ENCODE data around the gene DIAPH1.
A peak's percentile ranks its signal among the peaks of the same experiment; 100 is the strongest.

Gene DIAPH1

DNA sequence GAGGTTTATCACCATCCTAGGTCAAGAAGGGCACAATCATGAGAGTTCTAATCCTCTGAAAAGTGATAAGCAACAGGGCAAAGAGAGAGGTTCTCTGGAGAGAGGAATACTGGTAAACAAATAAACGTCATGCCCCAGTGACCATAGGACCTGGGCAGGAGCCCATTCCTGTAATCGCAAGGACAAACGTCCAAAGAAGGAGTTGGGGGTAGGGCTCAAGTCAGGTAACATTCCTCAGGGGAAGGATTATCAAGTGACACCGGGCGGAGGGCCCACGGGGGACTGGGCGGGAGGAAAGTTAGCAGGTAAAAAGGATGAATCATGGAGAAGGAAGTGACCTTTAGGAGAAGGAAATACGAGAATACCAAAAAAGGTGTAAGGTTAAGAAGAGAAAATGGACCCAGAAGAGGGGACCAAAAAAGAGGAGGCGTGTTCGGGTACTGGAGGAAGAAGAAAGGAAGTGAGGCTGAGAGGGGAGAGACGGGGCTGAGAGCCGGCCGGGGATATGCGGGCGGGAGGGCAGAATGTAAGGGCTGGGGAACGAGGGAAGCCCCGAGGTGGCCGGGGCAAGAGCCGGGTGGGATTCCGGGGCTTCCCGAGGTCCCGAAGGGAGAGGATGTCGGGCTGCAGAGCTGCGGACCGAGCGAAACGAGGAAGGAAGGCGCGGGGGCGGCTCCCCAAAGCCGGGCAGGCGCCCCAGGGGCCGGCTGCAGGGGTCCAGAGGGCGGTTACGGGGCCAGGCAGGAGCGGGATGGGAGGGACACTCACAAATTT is 583 bp downstream of the DIAPH1 start (continued):
- no peak for TF ChIP-seq ZNF221 (tag by site-specific recombination; IDR thresholded peaks at IDR 0.05; ENCODE audit: borderline replicate concordance)
- 0 out of 2 replicates have a peak, but pooled peaks have one; percentile 35 for TF ChIP-seq OSR2 (tag by site-specific recombination; IDR thresholded peaks at IDR 0.05)
- TF ChIP-seq, protein P1, sequence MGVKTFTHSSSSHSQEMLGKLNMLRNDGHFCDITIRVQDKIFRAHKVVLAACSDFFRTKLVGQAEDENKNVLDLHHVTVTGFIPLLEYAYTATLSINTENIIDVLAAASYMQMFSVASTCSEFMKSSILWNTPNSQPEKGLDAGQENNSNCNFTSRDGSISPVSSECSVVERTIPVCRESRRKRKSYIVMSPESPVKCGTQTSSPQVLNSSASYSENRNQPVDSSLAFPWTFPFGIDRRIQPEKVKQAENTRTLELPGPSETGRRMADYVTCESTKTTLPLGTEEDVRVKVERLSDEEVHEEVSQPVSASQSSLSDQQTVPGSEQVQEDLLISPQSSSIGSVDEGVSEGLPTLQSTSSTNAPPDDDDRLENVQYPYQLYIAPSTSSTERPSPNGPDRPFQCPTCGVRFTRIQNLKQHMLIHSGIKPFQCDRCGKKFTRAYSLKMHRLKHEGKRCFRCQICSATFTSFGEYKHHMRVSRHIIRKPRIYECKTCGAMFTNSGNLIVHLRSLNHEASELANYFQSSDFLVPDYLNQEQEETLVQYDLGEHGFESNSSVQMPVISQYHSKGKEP (tag by site-specific recombination; IDR thresholded peaks at IDR 0.05), result no peak
- 0 out of 2 replicates have a peak, but pooled peaks have one; percentile 18 for TF ChIP-seq ZNF157 (tag by site-specific recombination; IDR thresholded peaks at IDR 0.05)
- TF ChIP-seq HOXA7 (CRISPR knock-in tag; IDR thresholded peaks at IDR 0.05; ENCODE audit: borderline replicate concordance), result no peak
- TF ChIP-seq, protein P2, sequence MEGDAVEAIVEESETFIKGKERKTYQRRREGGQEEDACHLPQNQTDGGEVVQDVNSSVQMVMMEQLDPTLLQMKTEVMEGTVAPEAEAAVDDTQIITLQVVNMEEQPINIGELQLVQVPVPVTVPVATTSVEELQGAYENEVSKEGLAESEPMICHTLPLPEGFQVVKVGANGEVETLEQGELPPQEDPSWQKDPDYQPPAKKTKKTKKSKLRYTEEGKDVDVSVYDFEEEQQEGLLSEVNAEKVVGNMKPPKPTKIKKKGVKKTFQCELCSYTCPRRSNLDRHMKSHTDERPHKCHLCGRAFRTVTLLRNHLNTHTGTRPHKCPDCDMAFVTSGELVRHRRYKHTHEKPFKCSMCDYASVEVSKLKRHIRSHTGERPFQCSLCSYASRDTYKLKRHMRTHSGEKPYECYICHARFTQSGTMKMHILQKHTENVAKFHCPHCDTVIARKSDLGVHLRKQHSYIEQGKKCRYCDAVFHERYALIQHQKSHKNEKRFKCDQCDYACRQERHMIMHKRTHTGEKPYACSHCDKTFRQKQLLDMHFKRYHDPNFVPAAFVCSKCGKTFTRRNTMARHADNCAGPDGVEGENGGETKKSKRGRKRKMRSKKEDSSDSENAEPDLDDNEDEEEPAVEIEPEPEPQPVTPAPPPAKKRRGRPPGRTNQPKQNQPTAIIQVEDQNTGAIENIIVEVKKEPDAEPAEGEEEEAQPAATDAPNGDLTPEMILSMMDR (tag by site-specific recombination; IDR thresholded peaks at IDR 0.05), result no peak
- TF ChIP-seq, protein P3, sequence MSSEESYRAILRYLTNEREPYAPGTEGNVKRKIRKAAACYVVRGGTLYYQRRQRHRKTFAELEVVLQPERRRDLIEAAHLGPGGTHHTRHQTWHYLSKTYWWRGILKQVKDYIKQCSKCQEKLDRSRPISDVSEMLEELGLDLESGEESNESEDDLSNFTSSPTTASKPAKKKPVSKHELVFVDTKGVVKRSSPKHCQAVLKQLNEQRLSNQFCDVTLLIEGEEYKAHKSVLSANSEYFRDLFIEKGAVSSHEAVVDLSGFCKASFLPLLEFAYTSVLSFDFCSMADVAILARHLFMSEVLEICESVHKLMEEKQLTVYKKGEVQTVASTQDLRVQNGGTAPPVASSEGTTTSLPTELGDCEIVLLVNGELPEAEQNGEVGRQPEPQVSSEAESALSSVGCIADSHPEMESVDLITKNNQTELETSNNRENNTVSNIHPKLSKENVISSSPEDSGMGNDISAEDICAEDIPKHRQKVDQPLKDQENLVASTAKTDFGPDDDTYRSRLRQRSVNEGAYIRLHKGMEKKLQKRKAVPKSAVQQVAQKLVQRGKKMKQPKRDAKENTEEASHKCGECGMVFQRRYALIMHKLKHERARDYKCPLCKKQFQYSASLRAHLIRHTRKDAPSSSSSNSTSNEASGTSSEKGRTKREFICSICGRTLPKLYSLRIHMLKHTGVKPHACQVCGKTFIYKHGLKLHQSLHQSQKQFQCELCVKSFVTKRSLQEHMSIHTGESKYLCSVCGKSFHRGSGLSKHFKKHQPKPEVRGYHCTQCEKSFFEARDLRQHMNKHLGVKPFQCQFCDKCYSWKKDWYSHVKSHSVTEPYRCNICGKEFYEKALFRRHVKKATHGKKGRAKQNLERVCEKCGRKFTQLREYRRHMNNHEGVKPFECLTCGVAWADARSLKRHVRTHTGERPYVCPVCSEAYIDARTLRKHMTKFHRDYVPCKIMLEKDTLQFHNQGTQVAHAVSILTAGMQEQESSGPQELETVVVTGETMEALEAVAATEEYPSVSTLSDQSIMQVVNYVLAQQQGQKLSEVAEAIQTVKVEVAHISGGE (tag by site-specific recombination; conservative IDR thresholded peaks at IDR 0.05; ENCODE audit: low read depth), result peak; percentile 98
- no peak for TF ChIP-seq KLF9 (tag by site-specific recombination; IDR thresholded peaks at IDR 0.05; ENCODE audit: low read depth)
- peak; percentile 78; the same call in 1 of the 2 replicates for TF ChIP-seq ZFP37 (tag by site-specific recombination; IDR thresholded peaks at IDR 0.05)
- TF ChIP-seq SCRT2 (tag by site-specific recombination; IDR thresholded peaks at IDR 0.05), result peak; percentile 91
- TF ChIP-seq, protein P4, sequence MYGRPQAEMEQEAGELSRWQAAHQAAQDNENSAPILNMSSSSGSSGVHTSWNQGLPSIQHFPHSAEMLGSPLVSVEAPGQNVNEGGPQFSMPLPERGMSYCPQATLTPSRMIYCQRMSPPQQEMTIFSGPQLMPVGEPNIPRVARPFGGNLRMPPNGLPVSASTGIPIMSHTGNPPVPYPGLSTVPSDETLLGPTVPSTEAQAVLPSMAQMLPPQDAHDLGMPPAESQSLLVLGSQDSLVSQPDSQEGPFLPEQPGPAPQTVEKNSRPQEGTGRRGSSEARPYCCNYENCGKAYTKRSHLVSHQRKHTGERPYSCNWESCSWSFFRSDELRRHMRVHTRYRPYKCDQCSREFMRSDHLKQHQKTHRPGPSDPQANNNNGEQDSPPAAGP (tag by site-specific recombination; IDR thresholded peaks at IDR 0.05), result no peak
- TF ChIP-seq ZNF658 (tag by site-specific recombination; IDR thresholded peaks at IDR 0.05), result no peak
- TF ChIP-seq ZNF629 (tag by site-specific recombination; IDR thresholded peaks at IDR 0.05), result 0 out of 2 replicates have a peak, but pooled peaks have one; percentile 55
- no peak for TF ChIP-seq ZNF830 (tag by site-specific recombination; IDR thresholded peaks at IDR 0.05; ENCODE audit: low read depth)
- TF ChIP-seq BCL11B (tag by site-specific recombination; IDR thresholded peaks at IDR 0.05; ENCODE audit: low read depth), result no peak
- TF ChIP-seq, protein P5, sequence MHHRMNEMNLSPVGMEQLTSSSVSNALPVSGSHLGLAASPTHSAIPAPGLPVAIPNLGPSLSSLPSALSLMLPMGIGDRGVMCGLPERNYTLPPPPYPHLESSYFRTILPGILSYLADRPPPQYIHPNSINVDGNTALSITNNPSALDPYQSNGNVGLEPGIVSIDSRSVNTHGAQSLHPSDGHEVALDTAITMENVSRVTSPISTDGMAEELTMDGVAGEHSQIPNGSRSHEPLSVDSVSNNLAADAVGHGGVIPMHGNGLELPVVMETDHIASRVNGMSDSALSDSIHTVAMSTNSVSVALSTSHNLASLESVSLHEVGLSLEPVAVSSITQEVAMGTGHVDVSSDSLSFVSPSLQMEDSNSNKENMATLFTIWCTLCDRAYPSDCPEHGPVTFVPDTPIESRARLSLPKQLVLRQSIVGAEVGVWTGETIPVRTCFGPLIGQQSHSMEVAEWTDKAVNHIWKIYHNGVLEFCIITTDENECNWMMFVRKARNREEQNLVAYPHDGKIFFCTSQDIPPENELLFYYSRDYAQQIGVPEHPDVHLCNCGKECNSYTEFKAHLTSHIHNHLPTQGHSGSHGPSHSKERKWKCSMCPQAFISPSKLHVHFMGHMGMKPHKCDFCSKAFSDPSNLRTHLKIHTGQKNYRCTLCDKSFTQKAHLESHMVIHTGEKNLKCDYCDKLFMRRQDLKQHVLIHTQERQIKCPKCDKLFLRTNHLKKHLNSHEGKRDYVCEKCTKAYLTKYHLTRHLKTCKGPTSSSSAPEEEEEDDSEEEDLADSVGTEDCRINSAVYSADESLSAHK (tag by site-specific recombination; IDR thresholded peaks at IDR 0.05), result no peak
- TF ChIP-seq ZIC2 (tag by site-specific recombination; IDR thresholded peaks at IDR 0.05), result 0 out of 2 replicates have a peak, but pooled peaks have one; percentile 7
- TF ChIP-seq, protein P6, sequence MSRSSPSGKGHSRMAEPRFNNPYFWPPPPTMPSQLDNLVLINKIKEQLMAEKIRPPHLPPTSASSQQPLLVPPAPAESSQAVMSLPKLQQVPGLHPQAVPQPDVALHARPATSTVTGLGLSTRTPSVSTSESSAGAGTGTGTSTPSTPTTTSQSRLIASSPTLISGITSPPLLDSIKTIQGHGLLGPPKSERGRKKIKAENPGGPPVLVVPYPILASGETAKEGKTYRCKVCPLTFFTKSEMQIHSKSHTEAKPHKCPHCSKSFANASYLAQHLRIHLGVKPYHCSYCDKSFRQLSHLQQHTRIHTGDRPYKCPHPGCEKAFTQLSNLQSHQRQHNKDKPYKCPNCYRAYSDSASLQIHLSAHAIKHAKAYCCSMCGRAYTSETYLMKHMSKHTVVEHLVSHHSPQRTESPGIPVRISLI (tag by site-specific recombination; IDR thresholded peaks at IDR 0.05), result peak; percentile 79; the same call in 1 of the 2 replicates
- TF ChIP-seq ZBTB1 (tag by site-specific recombination; IDR thresholded peaks at IDR 0.05), result no peak
- peak; percentile 64 for TF ChIP-seq ZNF341 (tag by site-specific recombination; IDR thresholded peaks at IDR 0.05; ENCODE audit: low read depth)
- TF ChIP-seq ZNF785 (tag by site-specific recombination; IDR thresholded peaks at IDR 0.05), result no peak
- no peak for TF ChIP-seq ZNF621 (tag by site-specific recombination; IDR thresholded peaks at IDR 0.05)
- TF ChIP-seq ZNF530 (tag by site-specific recombination; IDR thresholded peaks at IDR 0.05; ENCODE audit: low read depth), result no peak
- no peak for TF ChIP-seq ZNF677 (tag by site-specific recombination; IDR thresholded peaks at IDR 0.05)
- no peak for TF ChIP-seq GLIS1 (tag by site-specific recombination; IDR thresholded peaks at IDR 0.05)
- no peak for TF ChIP-seq ZNF37A (tag by site-specific recombination; IDR thresholded peaks at IDR 0.05)
- TF ChIP-seq ZNF791 (tag by site-specific recombination; IDR thresholded peaks at IDR 0.05), result no peak
